NCI-H2107 (cell line): ENCODE results near the gene UQCR10.

ENCODE experiments used
- DNase-seq: peaks from one replicate; lab custom pipeline; 2025; lab: John Stamatoyannopoulos, UW

UQCR10 gene

GRCh38 chr22:29765905-29766631, 1.1 kb upstream of the UQCR10 start:
- DNase-seq: no peak

DNA sequence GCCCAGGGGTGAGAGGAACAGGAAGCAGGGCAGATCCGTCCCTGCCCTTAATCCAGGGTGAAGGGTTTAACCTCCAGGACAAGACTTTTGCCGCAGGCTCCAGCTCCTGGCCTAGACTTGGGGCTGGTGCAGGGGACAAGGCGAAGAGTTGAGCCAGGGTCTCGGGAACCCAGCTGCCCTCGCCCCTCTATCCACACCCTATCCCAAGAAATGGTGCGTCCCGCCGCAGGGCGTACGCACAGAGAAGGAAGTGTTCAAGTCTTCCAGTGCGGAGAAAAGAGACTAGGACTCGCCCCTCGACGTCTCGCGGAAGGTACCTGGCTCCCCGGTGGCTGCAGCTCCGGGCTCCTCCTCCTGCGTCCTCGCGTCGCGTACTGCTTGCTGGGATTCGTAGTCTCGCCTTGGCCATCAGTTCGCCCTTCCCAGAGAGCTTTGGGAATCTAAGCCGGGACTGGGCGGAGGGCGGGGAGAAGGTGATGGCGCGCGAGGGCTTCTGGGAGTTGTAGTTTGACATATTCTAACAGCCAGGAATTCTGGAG, 468 bp upstream of the UQCR10 start, which contains the start of gene ZMAT5:
Gene ZMAT5, minus strand, starts transcription at position 376 of the 539 bp plus-strand sequence. CDS start 18,463 bp downstream, outside the sequence.
- peak; percentile 89 for DNase-seq

GRCh38 chr22:29768052-29768693, 1.0 kb downstream of the UQCR10 start:
- no peak for DNase-seq

DNA sequence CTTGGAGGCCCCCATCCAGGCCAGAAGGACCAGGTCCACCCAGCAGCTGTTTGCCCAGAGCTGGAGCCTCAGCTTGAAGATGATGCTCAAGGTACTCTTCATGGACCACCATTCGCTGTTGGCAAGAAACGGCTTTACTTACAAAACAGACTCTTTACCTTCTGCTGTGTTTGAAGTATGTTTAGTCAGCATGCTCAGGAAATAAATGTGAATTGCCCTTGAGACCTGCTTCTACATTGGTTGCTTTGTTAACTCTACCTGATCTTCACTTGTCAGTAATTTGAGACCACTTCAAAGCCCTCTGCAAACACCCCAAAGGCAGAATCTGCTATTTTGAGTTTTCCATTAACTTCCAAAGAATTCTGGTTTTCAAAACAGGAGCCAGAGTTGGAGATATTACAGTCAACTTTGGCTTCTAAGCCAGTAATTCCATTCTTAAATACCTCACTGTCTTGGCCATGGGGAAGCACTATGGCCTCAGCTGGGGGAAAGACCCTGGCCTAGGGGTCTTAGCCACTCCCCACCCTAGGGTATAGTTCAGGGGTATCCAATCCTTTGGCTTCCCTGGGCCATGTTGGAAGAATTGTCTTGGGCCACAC, 2.7 kb downstream of the UQCR10 start:
- DNase-seq: no peak

- no peak for DNase-seq
These were observed 5.0 kb downstream of the UQCR10 start for GRCh38 chr22:29772170-29772641.

DNA sequence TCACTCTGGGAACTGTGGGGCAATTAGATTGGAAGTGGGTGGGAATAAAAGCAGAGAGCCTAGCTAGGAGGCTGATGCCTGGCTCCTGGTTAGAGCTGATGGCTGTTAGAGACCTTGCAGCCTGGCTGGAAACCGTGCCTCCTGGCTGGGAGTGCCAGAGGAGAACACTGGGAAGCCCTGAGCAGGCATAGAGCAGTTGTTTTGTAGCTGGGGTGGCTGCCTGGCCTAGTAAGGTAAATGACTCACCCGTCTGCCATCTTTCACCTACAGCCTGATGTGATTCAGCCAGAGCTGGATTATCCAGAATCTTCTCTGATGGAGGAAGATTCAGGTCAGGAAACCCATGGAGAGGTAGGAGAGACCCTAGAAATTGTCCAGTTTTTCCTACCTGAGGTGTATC, 6.1 kb downstream of the UQCR10 start:
- DNase-seq: no peak

GRCh38 chr22:29780220-29780619, 13.1 kb downstream of the UQCR10 start:
- DNase-seq: no peak

DNA sequence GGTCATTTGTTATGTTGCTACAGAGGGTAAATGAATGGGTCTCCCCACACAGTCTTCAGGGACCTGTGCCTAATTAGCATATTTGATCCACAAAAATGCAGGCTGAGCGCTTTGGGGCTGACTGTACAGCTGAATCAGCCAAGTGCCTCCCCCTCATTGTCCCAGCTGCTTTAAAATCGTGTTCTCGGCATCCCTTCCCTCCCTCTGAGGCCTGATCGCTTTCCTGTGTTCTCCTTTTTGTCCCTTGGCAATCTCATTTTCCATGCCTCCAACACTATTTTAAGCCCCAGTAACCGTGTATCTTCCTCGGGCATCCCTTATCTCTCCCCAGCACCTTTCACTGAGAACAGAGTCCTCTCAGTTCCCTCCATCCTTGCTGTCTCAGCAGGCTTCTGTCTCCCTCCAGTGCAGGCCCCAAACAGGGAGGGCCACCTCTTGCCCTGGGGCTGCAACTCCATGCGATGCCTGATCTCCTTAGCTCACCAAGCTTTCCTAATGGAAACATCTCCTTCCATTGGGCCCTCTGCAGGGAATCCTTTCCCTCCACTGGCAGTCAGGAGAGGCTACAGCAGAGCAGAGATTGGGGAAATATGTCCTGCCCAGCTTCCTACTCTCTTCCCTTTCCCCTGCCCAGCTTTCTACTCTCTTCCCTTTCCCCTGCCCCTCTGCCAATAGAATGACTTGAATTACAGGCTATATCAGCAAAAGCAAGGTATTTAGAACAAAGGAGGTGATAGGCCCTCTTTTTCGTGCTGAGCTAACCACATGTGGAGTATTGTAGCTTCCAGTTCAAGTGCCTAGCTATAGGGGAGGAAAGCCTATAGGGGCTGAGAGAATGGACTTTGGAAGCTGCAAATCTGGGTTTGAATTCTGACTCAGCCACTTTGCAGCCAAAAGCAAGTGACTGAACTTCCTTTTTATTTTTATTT, 13.8 kb downstream of the UQCR10 start:
- DNase-seq: no peak

GRCh38 chr22:29782061-29782845, 15.1 kb downstream of the UQCR10 start:
- no peak for DNase-seq

DNA sequence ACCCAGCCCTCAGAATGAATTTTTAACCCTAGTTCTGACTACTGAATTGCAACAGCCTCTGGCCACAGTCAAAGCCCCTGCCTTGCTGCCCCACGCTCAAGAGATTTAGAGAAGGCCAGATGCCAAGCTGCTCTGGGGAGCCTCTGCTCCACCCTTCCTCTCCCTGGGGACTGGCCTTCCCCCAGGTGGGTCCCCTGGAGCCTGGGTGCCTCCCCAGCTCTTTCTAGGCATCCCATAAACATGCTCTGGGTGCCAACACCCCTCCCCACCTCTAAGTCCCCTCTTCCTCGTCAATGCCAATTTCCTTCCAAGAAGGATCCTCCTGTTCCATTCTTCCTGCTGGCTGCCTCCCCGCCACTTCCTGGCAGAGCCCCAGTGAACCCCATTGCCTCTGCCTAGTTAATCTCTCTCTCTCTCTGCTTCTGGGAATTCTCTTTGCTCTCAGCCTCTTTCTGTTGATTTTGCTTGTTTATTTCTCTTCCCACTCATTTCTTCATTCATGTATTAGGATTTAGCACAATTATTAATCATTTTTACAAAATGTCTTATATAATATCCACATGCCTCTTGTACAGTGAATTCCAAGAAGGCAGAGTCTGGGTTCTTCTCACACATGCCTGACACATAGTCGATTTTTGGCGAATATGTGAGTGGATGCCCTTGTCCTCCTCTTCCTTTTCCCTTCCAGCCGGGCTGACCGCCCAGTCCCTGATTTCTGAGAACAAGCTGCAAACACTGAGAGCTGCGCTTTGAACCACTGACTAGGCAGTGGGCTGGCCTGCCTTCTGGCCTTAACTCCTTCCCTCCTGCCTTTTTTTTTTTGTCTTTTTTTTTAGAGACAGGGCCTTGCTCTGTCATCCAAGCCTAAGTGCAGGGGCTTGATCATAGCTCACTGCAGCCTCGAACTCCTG, 17.5 kb downstream of the UQCR10 start:
- no peak for DNase-seq

DNA sequence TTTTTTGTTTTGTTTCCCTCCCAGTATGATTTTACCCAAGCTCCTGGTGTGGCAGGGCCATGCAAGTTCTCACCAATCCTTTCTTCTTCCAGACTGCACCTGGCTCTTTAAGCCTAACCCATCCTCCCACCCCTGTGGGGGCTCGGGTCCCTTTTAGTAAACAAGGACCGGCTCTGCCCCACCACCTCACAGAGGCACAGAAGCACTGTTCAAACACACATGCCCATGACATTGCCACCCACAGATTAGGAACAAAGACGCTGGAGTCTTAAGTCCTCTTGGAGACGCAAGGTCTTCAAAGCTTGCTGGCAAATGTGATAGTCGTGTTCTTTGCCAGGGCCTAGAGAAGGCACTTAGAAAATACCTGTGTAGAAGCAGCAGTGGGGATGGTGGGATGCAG, 18.9 kb downstream of the UQCR10 start:
- no peak for DNase-seq

DNA sequence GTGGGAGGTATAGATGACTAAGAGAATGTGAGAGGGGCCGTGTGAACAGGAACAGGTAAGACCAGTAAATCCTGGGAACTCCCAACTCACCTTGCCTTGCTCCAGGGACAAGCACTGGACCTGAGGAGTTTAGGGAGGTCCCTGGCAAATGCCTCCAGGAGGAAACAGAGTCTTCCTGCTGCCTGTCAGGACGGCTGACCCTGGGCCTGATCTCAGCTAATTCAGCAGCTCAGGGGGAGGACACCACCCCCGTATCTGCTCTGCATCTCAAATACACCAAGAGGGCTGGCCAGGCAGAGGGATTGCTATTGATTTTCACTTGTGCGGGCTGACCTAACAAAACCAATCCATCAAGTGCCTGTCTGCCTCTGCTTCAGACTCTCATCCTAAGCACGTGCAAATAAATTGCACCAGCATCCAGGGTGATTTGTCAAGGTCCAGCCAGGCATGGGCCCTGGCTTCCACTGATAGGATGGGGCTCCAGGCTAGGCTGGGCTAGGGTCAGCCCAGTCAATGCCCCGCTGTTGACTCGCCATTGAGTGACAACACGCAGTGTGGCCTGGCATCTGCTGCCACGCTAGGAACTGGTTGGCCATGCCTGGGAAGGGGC, 20.3 kb downstream of the UQCR10 start:
- no peak for DNase-seq

DNA sequence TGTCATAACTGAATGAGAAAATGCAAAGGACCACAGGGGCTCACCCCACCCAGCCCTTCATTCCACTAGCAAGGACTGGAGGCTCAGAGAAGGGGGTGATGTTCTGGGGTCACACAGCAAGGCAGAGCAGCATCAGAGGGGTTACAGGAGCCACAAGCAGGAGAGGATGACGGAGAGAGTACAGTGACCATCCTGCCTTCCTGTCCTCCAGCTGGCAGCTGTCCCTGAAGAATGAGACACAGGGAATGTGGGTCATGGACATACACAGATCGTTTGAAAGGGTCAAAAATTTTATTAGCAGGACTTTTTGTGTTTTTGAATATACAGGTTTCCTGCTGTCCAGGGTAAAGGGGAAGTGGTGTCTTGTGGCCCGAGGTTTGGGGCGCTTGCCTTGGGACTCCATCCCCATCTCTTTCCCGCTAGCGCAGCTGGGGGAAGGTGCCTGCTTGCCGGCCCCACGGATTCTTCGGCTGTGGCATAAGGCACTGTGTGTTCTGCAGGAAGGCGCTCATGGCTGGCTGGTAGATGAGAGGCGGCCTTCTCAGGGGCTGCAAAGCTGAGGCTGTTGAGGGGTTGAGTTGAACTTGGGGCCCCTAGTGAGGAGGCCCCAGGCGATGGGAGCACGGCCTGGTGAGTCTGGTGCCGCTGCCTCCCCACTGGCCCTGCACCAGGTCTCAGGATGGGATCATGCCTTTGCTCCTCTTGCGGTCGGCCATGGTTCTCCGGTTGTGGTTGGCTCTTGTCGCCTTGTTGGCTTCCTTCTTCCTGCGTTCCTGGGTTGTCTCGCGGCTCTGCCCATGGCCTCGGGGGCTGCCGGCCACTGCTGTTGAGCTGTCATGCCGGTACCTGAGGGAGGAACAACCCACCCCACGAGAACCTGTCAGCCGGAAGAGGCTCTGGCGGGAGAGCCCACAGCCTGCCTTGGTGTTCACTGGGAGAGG, 21.4 kb downstream of the UQCR10 start:
- DNase-seq: no peak

GRCh38 chr22:29790061-29790460, 22.9 kb downstream of the UQCR10 start:
- no peak for DNase-seq

DNA sequence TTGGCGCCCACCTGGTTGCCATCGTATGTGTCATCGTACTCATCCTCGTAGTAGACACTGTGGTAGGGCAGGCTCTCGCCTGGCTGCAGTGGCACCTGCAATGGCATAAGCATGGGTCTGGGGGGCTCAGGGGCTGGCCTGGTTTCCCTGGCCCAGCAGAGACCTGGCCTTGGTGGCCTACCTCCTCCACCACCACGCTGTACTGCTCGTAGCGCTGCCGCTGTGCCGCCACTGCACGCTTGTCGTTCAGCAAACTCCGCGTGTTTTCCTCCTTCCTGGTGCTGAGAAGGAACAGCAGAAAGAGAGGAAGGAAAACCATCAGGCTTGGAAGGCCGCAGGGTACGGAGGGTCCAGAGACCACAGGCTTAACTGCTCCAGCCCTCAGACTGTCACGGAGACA, 26.2 kb downstream of the UQCR10 start:
- DNase-seq: no peak

DNA sequence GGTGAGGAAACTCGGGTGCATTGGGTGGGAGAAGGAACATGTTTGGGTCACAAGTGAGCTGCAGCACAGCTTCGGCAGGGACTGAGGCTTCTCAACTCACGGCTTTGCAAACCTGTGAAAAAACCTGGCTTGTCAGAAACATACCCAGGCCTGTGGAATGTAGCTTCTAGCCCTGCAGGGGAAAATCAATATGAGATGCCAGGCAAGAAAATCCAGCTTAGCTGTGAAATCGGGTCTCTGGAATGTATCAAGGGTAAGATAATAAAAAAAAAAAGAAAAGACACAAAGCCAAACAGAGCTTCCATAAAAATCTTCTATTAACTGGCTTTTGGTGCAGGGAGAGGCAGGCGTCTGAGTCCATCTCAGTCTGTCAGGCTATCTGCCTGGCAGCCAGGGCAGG, 28.5 kb downstream of the UQCR10 start:
- DNase-seq: no peak

GRCh38 chr22:29797351-29797750, 30.2 kb downstream of the UQCR10 start:
- no peak for DNase-seq

- DNase-seq: no peak
These were observed 31.1 kb downstream of the UQCR10 start for GRCh38 chr22:29798318-29798717.
